K562 (cell line): Measurements from ENCODE around the gene CFAP97D1. TPM values are rescaled to one million over a fixed set of nuclear protein-coding genes. Genes with fewer than 3 reads are reported as not detected.
"Not testable (repeated sequence)": the region's sequence is repeated elsewhere in the genome, so short reads cannot be mapped to it uniquely, and the experiment has no call there.

Experiments
- ATAC-seq: fragments of 200-7000 bp; cut with Tn5 transposase; 3 replicates; pipeline ENCODE4 v1.9.1; 2020; ENCODE audit warnings: moderate library complexity
- BruUV-seq: library from RNA; stranded (reverse); fragments of 400-500 nt; replicated peaks from 2 replicates; lab custom pipeline; 2021; lab: Mats Ljungman, UMichigan
- CTCF ChIA-PET: fragments of 300-600 bp; formaldehyde crosslinking; extraction: SDS; loops from one replicate; lab custom pipeline; 2021; ENCODE audit warnings: low intra/inter-chr PET ratio; lab: Yijun Ruan, JAX
- POLR2A ChIA-PET: fragments of 300-600, 350-650 bp; sonication (Branson Sonifier 250); formaldehyde crosslinking; extraction: SDS; loops from one replicate; lab custom pipeline; 2021; ENCODE audit warnings: antibody characterized with exemption, inconsistent platforms; lab: Yijun Ruan, JAX
- DNase-seq, 4 experiments: peaks; one replicate each; pipeline versions ENCODE4 v3.0.0 to v3.0.0-alpha.2; 2011 to 2018; ENCODE audit warnings: low spot score in 3 of 4, mixed read lengths in 3 of 4; ENCODE audit errors: extremely low read depth in 1 of 4
- FAIRE-seq: peaks from 2 replicates; lab custom pipeline; 2011; peaks lifted over from hg19 to GRCh38; lab: Jason Lieb, UNC
- H2AFZ ChIP-seq: 2 replicates; pipeline ENCODE4 v1.6.0; 2011; ENCODE audit warnings: low read depth, low read length, control low read depth, inconsistent platforms
- H3K27ac ChIP-seq: fragments of 200-600 bp; 3 replicates; pipeline ENCODE4 v1.8.0; 2011; ENCODE audit warnings: low read depth, mild to moderate bottlenecking, control low read depth, inconsistent platforms, low read length, moderate library complexity, mixed read lengths; ENCODE audit errors: extremely low read depth
- H3K27me3 ChIP-seq, 2 experiments: fragments of 300-600 bp in 1 of 2; 2 replicates in 1 of 2; 3 replicates in 1 of 2; pipeline versions ENCODE4 v1.6.0 to v1.8.0; 2011; ENCODE audit warnings: inconsistent platforms in 2 of 2, low read length in 2 of 2, mild to moderate bottlenecking in 1 of 2, mixed read lengths in 1 of 2, moderate library complexity in 1 of 2; ENCODE audit not compliant: control insufficient read depth in 2 of 2, insufficient read depth in 2 of 2
- H3K36me3 ChIP-seq: fragments of 300-600 bp; 3 replicates; pipeline ENCODE4 v1.8.0; 2011; ENCODE audit warnings: mild to moderate bottlenecking, low read length, inconsistent platforms; ENCODE audit not compliant: control insufficient read depth, insufficient read depth
- H3K4me1 ChIP-seq, 2 experiments: fragments of 200-600 bp in 1 of 2; replicated peaks in 1 of 2; 2 replicates in 1 of 2; 3 replicates in 1 of 2; pipeline versions ENCODE4 v1.5.1 to v1.8.0; 2011; ENCODE audit warnings: inconsistent platforms in 2 of 2, low read length in 2 of 2, mild to moderate bottlenecking in 1 of 2, mixed read lengths in 1 of 2, moderate library complexity in 1 of 2; ENCODE audit not compliant: control insufficient read depth in 2 of 2, insufficient read depth in 2 of 2
- H3K4me2 ChIP-seq: 2 replicates; pipeline ENCODE4 v1.6.1; 2011; ENCODE audit warnings: low read length, control low read depth, inconsistent platforms, mixed read lengths; ENCODE audit not compliant: insufficient read depth
- H3K4me3 ChIP-seq: fragments of 200-600 bp; sonication (generic), shearing (Covaris generic); 2 replicates; pipeline ENCODE4 v1.5.1; 2016; ENCODE audit warnings: control low read depth, inconsistent platforms
- H3K79me2 ChIP-seq: fragments of 200-600 bp; 3 replicates; pipeline ENCODE4 v1.8.0; 2011; ENCODE audit warnings: low read length, inconsistent platforms; ENCODE audit not compliant: control insufficient read depth, insufficient read depth
- H3K9ac ChIP-seq, 2 experiments: 2 replicates each; pipeline versions ENCODE4 v1.6.0 to v1.6.1; 2011; ENCODE audit warnings: low read depth in 2 of 2, low read length in 2 of 2, control low read depth in 1 of 2, inconsistent platforms in 1 of 2, mild to moderate bottlenecking in 1 of 2, mixed read lengths in 1 of 2; ENCODE audit not compliant: insufficient read depth in 1 of 2
- H3K9me1 ChIP-seq: one replicate; pipeline ENCODE4 v1.6.0; 2011; ENCODE audit warnings: inconsistent platforms, mild to moderate bottlenecking, low read length, moderate library complexity; ENCODE audit not compliant: control insufficient read depth, insufficient read depth
- H3K9me3 ChIP-seq: replicated peaks from 2 replicates; pipeline ENCODE4 v1.5.1; 2011; ENCODE audit warnings: low read depth, low read length, inconsistent platforms; ENCODE audit not compliant: control insufficient read depth, insufficient read depth
- H4K20me1 ChIP-seq: replicated peaks from 2 replicates; pipeline ENCODE4 v1.6.1; 2011; ENCODE audit warnings: low read length, inconsistent platforms, mixed read lengths; ENCODE audit not compliant: control insufficient read depth, insufficient read depth
- FOXA3 ChIP-seq, 2 experiments: fragments of 450-650 bp in 1 of 2; sonication (generic) in 1 of 2; formaldehyde crosslinking; IDR thresholded peaks in 1 of 2; conservative IDR thresholded peaks in 1 of 2; 2 replicates each; pipeline versions ENCODE4 v1.4.0 to v1.8.0; 2020 to 2022; ENCODE audit warnings: mild to moderate bottlenecking in 2 of 2, missing genetic modification reagents in 1 of 2
- FOXK2 ChIP-seq, 2 experiments: fragments of 450-650 bp; IDR thresholded peaks in 1 of 2; conservative IDR thresholded peaks in 1 of 2; 2 replicates each; pipeline ENCODE4 v1.6.1; 2016; ENCODE audit warnings: low read depth in 2 of 2, mild to moderate bottlenecking in 1 of 2
- LEF1 ChIP-seq: fragments of 450-650 bp; IDR thresholded peaks from 2 replicates; pipeline ENCODE4 v1.6.1; 2016; ENCODE audit warnings: mild to moderate bottlenecking
- NFIC ChIP-seq: fragments of 450-650 bp; IDR thresholded peaks from 2 replicates; pipeline ENCODE4 v1.6.1; 2017; ENCODE audit warnings: mild to moderate bottlenecking, inconsistent platforms
- SOX6 ChIP-seq: fragments of 450-650 bp; IDR thresholded peaks from 2 replicates; pipeline ENCODE4 v1.6.1; 2014; ENCODE audit warnings: mild to moderate bottlenecking
- ZKSCAN3 ChIP-seq: fragments of 250-450 bp; sonication (Bioruptor Pico); IDR thresholded peaks from 2 replicates; pipeline ENCODE4 v1.4.0; 2020
- WGBS: fragments of 100-300 bp; shearing (Covaris generic); methylation state at CpG from one replicate; pipeline ENCODE4 v1.1.6; 2016; ENCODE audit warnings: low coverage, mixed read lengths; ENCODE audit not compliant: insufficient coverage; ENCODE audit errors: missing lambda C conversion rate; 5-methylcytosine and 5-hydroxymethylcytosine counted together
- in situ Hi-C: fragments of 300-500 bp; cut with MboI; formaldehyde crosslinking; loops from 4 replicates; pipeline ENCODE4 v1.15.0; 2018; ENCODE audit warnings: inconsistent platforms, mixed read lengths
- intact Hi-C: fragments of 100-400 bp; cut with micrococcal nuclease; formaldehyde crosslinking; loops from 2 replicates; pipeline ENCODE4 v1.14.2; 2022
- polyA plus RNA-seq, 8 experiments: library from polyadenylated mRNA; depleted of rRNA in 4 of 8; stranded (reverse) in 5 of 8; unstranded in 3 of 8; fragments of >200 nt; fragmentation: Nextera tagmentation in 2 of 8; fragmentation: Illumina TruSeq in 1 of 8; extraction: Ambion mirVana in 2 of 8; extraction: Trizol in 1 of 8; gene quantifications; 2 replicates each; pipeline versions ENCODE4 v1.2.1 to v1.2.3, GENCODE V29; 2011 to 2014; ENCODE audit warnings: inconsistent platforms in 1 of 8, missing spikeins in 1 of 8
- total RNA-seq, 7 experiments: library from RNA; depleted of rRNA in 6 of 7; stranded (reverse); fragments of >200 nt in 6 of 7; fragmentation: Illumina TruSeq in 2 of 7; extraction: Trizol in 2 of 7; gene quantifications; 2 replicates each; pipeline versions ENCODE4 v1.2.1 to v1.2.3, GENCODE V29; 2011 to 2021; ENCODE audit warnings: low replicate concordance in 1 of 7

CFAP97D1 gene
- total and polyA plus RNA-seq, 9 of the 15 experiments (the other 6 are each of a cell fraction or from before 2014, with no cell fraction given) = not detected

DNA sequence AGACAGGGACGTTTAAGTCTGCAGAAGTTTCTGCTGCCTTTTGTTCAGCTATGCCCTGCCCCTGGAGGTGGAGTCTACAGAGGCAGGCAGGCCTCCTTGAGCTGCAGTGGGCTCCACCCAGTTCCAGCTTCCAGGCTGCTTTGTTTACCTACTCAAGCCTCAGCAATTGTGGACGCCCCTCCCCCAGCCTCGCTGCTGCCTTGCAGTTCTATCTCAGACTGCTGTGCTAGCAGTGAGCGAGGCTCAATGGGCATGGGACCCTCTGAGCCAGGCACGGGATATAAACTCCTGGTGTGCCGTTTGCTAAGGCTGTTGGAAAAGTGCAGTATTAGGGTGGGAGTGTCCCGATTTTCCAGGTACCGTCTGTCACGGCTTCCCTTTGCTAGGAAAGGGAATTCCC is 17.8 kb downstream of the CFAP97D1 start:
- 0% methylated on average over 8 of the region's 9 CpGs for WGBS
- BruUV-seq, H3K79me2 ChIP-seq, CTCF ChIA-PET, H3K4me3 ChIP-seq, H3K4me1 ChIP-seq, H3K9me1 ChIP-seq, H4K20me1 ChIP-seq, intact Hi-C loops, ATAC-seq, H3K9ac ChIP-seq, H3K27ac ChIP-seq, in situ Hi-C loops, H3K36me3 ChIP-seq, H3K27me3 ChIP-seq, H3K9me3 ChIP-seq, FAIRE-seq: not testable (repeated sequence)
- peak; percentile 77 to 94 for TF ChIP-seq FOXA3 (CRISPR knock-in tag; conservative IDR thresholded peaks at IDR 0.05 in 1 of 2, IDR thresholded peaks at IDR 0.05 in 1 of 2)
- TF ChIP-seq SOX6 = peak; percentile 54; the same call in 1 of the 2 replicates
- peak; percentile 50; the same call in 1 of the 2 replicates for TF ChIP-seq LEF1
- peak; percentile 83 to 89 for TF ChIP-seq FOXK2 (conservative IDR thresholded peaks at IDR 0.05 in 1 of 2, IDR thresholded peaks at IDR 0.05 in 1 of 2; ENCODE audit: low read depth in 2 of 2)
- POLR2A ChIA-PET = interaction anchor here (1.0 kb wide), 1 partner anchor 34 kb away, joined by 3 read pairs; no protein-coding TSS in a partner anchor
- 0 out of 2 replicates have a peak overlapping the region, but pooled peaks have one; percentile 28 for H2AFZ ChIP-seq
- peak overlapping the region; percentile 55; the same call in 1 of the 2 replicates for H3K4me2 ChIP-seq
- DNase-seq = peak in 1 of 4 experiments; percentile 36

- intact Hi-C loops = no loop called here
- Histone ChIP-seq H3K4me2 (no peak overlapping the region), H3K9me1 (no peaks in the 10 kb centered on the region), H3K9me3 (no peaks in the 10 kb centered on the region), H3K9ac (no peak overlapping the region), H3K4me3 (no peak overlapping the region), H3K4me1 (no peaks in the 10 kb centered on the region; a peak in 1 of 5 replicates), H3K27ac (no peak overlapping the region), H3K79me2 (no peaks in the 10 kb centered on the region), H2AFZ (no peak overlapping the region), H4K20me1 (no peaks in the 10 kb centered on the region), H3K27me3 (peaks cover 0 to 5% of the 10 kb centered on the region in 2 experiments; a peak in 1 of 5 replicates), H3K36me3 (no peaks in the 10 kb centered on the region)
- ChIA-PET CTCF (no interaction called here), POLR2A (interaction anchor here (1.0 kb wide), 1 partner anchor 10 kb away, joined by 4 read pairs; no protein-coding TSS in a partner anchor)
- in situ Hi-C loops = no loop called here
- no TSS peak for BruUV-seq
- TF ChIP-seq NFIC (no peak), ZKSCAN3 (CRISPR knock-in tag) (no peak)
- ATAC-seq = no peak
- WGBS = 27% methylated on average over 2 of the region's 2 CpGs
- no peak for DNase-seq
- FAIRE-seq = no peak
These were observed 18.8 kb downstream of the CFAP97D1 start for GRCh38 chr17:43799047-43799446.
